Muscle of arm (tissue), 12 donors: ENCODE measurements around the gene WWC2. TPM values are rescaled to one million over a fixed set of nuclear protein-coding genes. Genes with fewer than 3 reads are reported as not detected.

Source experiments
- DNase-seq: peaks from one replicate; pipeline ENCODE4 v3.0.0-alpha.2; 2013
- polyA plus RNA-seq, 12 donors: library from polyadenylated mRNA; unstranded; fragments of 120-200 nt; gene quantifications; one replicate each; pipeline ENCODE4 v1.2.1, GENCODE V29; 2013; ENCODE audit not compliant: insufficient read length in 12 of 12

WWC2 gene
- polyA plus RNA-seq, 12 donors = 17.4 to 36.9 (median 21.4) TPM; not detected in 1

DNA sequence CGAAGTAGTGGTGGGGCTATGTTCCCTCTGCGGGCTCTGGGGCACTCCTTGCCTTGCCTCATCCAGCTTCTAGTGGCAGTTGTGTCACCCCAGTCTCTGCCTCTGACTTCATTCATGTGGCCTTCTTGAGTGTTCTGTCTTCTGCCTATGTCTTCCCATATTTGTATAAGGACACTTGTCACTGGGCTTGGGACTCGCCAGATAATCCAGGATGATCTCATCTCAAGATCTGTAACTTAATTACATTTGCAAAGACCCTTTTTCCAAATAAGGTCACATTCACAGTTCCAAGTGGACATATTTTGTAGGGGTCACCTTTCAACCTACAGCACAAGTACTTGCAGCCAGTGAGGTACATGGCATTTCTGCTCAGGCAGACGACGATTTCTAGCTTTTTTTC lies 253.5 kb downstream of the WWC2 start:
- DNase-seq = no peak

DNA sequence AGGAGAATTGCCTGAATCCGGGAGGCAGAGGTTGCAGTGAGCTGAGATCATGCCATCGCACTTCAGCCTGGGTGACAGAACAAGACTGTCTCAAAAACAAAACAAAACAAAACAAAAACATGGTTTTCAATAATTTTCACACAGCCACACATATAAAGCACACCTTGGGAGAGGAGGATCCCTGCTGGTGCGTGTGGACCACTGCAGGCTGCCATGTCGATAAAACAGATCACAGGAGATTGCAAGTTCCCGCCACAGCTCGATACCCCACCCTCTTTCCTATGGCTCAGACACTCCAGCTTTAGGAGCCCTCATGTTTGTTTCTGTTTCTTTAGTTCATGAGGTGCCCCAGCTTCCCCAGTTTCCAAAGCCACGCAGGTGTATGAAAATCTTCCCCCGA lies 254.5 kb downstream of the WWC2 start:
- DNase-seq = no peak

DNA sequence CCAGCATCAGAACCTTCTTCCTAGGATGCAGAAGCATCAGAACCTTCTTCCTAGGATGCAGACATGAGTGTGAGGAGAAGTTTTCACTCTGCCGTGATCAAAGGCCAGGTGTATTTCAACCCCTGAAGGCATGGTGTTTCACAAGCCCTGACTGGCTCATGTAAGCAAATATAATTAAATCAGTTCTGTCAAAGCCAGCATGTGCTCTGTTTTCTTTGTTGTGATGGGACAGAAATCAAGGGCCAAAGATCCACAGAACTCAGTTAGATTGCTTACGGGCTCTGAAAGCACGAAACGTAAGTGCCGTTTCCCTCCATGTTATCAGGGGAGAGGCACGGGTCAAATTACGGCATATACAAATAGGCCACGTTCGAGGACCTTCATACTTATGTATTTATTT lies 255.2 kb downstream of the WWC2 start:
- DNase-seq = no peak

DNA sequence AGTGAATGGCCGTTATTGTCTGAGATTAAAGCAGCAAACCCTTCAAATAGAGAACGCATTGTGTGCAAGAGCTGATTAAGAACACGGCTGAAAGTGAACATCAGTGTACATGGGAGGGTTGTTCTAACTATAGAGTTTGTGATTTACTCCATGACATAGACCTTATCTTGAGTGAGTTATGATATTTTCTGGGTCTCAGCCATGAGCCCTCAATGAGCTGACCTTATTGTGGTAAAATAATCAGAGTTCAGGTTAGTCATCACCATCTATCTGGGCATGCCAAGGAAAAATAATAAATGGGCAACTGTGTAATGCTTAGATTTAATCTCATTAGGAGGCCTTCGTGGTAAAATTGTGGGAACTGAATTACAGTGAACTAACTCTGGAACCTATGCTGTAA lies 256.3 kb downstream of the WWC2 start:
- DNase-seq = no peak

DNA sequence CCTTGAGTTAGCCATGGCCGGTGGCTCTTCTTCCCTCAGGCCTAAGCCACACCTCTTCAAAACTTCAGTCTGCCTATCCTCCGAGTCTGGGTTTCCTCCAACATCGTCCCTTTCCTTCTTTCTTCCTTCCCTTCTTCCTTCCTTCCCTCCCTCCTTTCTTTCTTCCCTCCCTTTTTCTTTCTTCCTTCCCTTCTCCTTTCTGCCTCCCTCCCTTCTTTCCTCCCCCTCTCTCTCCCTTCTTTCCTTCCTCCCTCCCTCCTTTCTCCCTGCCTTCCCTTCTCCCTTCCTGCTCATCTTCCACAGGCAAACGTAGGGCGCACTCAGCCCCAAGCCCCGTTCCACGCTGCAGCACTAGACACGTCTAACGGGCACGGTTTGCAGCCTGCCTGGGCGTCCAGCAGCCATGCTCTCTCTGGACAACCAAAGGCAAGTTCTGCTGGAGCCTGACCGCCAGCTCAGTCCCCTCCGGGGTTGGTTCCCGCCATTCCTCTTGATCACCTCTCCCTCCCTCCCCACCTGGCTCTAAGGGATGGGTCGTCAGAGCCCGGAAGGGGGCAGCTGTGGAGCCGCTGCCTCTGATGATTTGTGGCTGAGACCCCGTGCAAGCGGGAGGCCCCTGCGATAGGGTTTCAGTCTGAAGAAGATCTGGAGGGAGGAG lies 257.2 kb downstream of the WWC2 start:
- DNase-seq = no peak

DNA sequence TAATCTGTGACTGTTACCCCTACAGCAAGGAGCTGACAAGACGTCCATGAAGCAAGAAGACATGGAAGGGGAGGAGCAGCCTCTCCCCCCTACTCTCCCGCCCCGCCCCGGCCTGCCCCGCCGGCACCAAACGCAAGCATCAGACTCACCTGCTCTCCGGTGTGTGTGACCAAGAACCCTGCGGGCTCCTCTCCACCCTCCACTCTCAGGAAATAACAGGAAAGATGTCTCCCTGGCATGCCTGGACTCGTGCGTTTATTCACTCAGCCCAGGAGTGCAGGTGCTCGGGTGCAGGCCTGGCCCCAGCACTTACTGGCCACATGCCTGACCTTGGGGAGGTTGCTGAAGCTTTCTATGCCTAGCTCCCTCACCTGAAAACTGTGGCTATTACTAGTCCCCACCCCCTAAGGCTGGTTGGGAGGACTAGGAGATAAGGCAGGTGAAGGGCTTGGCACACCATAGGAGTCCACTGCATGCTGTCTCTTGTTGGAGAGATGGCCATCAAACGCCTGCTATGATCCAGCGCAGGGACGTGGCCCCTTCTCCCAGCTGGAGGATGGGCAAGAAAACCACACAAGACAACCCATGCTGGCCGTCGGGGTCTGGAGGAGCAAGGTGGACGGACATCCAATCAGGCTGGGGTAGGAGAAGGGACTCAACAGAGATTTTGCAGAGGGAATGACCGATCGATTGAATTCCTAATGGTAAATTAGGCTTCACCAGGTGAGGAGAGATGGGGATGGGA lies 258.0 kb downstream of the WWC2 start:
- no peak for DNase-seq

DNA sequence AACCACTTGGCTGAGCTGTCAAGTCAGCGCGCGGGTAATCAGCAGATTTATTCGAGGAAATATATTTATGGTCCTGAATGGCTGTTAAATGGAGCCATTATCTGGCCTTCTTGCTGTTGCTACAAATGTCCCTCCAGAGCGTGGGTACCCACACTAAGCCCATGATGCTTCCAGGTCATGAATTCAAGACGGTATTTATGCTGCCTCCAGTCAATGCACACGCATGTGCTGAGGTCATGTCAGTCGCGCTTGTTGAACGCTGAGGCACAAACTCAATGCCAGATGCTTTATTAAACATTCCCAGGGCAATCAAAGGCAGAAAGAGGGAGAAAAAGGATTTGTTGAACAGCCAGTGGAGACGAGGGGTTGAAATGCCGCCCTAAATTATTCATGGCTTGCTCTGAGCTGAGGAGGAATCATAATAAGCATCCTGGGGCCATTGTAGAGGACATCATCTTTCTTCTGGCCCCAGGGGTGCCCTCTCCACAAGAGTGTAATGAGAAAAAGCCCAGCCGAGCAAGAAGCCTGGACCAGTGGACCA lies 259.2 kb downstream of the WWC2 start:
- no peak for DNase-seq

DNA sequence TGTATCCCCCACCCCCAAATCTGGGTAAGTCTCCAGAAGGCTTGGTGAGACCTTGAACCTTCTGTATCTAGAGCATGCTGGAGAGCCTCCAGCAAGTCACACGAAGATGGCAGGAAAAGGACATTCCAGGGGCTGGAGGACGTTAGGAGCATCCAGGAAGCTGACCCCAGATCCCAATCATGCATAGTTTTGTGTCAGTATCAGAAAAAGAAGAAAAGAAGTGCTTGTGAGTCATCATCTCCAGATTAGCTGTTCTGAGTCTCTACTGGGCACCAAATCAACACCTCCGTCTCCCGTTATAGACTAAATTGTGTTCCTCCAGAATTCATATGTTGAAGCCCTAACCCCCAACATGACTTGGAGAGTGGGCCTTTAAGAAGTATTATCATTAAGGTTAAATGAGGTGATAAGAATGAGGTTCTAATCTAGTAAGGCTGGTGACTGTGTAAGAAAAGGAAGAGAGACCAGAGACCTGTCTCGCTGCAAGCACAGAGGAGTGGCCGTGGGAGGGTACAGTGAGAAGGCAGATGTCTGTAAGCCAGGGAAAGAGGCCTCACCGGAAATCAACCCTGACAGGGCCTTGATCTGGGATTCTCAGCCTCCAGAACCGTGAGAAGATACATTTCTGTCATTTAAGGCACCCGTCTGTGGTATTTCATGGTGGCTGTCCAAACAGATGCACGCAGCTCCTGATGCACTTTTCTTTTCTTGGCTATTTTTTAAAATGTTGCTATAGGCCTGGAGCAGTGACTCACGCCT lies 261.3 kb downstream of the WWC2 start:
- DNase-seq = no peak

DNA sequence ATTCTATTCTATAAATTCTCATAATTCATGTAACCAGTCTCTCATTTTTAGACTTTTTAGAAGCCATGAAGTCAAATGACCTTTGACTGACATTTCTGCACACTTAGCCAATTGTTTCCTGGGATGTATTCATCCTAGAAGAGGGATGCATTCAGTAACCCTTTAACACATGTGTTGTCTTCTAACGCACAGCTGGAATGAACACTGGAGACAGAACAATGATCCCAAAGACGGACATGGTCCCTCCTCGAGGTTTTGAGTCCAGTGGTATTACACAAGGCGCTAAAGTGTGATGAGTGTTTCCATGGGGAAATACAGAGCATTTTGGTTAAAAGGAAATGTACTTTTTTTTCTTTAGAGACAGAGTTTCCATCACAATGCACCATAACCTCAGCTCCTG lies 263.0 kb downstream of the WWC2 start:
- no peak for DNase-seq

DNA sequence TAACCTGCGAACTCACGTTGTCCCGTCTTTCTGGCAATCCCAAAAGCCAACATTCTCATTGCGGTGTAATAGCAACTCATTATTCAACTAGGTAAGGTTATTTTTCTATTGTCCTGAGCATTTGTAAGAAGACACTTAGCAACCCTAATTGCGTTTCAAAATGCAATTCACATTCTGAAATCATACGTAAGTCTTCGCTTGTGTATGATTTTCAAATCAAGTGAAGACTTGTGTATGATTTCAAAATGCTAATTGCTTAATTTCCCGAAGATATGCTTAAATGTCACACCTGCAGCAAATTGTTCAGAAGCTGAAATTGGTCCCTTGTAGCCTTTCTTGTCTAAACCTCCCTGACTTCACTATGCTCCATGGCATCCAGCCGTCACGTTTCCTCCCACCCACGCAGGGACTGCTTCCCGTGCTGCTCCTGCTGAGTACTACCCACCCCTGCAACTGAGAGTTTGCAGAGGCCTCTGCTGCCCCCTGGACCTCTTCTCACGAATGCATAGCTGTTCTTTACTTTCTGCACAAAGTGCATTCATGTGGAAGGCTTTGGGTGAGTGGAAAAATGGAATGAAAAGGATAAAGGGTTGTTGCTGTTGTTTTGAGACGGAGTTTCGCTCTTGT lies 264.0 kb downstream of the WWC2 start:
- DNase-seq = no peak

DNA sequence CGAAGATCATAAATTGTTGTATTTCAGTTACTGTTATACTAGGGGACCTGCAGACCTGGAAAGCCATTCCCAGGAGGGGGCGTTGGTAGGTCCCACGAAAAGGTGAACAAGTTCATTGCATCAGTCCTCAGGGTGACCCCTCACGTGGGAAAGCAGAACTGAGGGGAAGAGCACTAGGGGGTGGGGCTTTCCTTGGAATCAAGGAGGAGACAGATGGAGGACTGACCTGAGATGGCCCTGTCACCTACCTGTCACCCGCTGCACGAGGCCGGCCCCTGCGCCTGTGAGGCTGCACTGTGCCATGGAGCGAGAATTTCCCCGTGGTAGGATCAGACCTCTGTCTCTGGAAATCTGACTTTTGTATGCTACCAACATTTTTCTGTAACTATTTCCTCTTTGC lies 265.0 kb downstream of the WWC2 start:
- no peak for DNase-seq

DNA sequence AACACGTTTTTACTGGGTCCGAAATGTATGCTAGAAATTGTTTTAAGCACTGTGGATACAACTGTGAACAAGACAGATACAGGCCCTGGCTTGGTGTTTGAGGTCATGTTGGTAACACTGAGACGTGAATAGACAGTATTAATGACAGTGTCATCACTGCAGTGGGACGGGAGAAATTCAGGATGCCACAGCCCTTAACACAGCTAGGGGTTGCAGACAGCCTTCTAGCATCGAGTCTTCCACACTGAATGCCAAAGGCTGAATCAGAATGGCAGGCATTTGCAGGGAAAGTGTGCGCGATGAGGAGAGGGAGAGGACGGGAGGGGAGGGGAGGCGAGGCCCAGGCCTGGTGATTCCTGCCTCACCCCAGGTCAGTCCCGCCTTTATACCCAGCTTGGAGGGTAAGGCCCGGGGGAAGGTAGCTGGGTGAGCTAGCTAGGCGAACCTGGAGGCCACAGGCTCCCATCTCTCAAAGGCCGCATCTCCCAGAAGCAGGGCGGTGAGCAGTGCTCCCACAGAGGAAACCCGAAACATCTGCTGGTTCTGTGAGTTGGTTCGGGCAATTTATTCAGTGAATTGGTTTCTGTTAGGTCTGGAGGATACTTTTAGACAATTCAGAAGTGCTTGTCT lies 267.3 kb downstream of the WWC2 start:
- no peak for DNase-seq

DNA sequence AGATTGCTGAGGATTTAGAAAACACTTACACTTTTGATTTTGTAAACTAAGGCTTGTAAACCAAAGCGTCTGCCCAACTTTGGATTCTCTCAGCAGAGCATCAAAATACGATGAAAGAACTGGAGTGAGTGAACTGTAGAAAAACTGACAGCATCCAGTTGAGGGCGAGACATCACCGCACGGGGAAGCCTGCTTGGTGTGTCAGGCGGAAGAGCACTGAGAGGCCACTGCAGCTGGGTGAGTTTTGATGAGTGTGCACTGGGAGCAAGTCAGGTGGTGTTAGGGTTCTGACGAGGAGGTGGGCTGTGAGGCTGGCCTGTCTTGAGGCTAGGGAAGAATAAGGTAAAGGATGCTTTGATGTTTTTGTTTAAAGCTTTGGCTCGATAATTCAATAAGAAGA lies 270.0 kb downstream of the WWC2 start:
- no peak for DNase-seq

Other genes with a start within 250 kb of the WWC2 start
- gene DCTD, start 181.9 kb upstream of the WWC2 start, polyA plus RNA-seq = 10 to 100 TPM in 11 of 12 donors, not detected in 1; 59.1 to 79.4 (median 69.1) TPM
- under 1 TPM in 7 of 12 donors, not detected in 5; 0.25 to 0.58 (median 0.42) TPM for gene CLDN22, start 221.0 kb downstream of the WWC2 start, polyA plus RNA-seq
- under 1 TPM in 2 of 12 donors, not detected in 10; 0.30 to 0.34 TPM for gene CLDN24, start 223.2 kb downstream of the WWC2 start, polyA plus RNA-seq